Ovary (tissue), 9 donors: ENCODE measurements around the gene MAN1A2. TPM values are rescaled to one million over a fixed set of nuclear protein-coding genes. Genes with fewer than 3 reads are reported as not detected.
"Not testable (repeated sequence)": the region's sequence is repeated elsewhere in the genome, so short reads cannot be mapped to it uniquely, and the experiment has no call there.

Source experiments
- DNase-seq, 5 donors: peaks; one replicate each; pipeline ENCODE4 v3.0.0-alpha.2; 2019 to 2020
- H3K27ac ChIP-seq, 2 donors: fragments of 200-600 bp; one replicate each; pipeline versions ENCODE4 v1.5.1 to v1.8.0; 2019 to 2022
- H3K27me3 ChIP-seq: fragments of 200-600 bp; one replicate; pipeline ENCODE4 v1.8.0; 2022
- H3K36me3 ChIP-seq: fragments of 200-600 bp; sonication (generic); one replicate; pipeline ENCODE4 v1.5.1; 2019
- H3K4me1 ChIP-seq: one replicate; pipeline ENCODE4 v1.8.1; 2013; ENCODE audit warnings: mild to moderate bottlenecking, moderate library complexity; ENCODE audit not compliant: insufficient read depth
- H3K4me3 ChIP-seq: fragments of 200-600 bp; sonication (generic); one replicate; pipeline ENCODE4 v1.5.1; 2017
- H3K9me3 ChIP-seq, 2 donors: fragments of 200-600 bp in 1 of 2; sonication (generic) in 1 of 2; one replicate each; pipeline versions ENCODE4 v1.5.1 to v1.8.1; 2013 to 2019; ENCODE audit warnings: mild to moderate bottlenecking in 1 of 2, moderate library complexity in 1 of 2
- CTCF ChIP-seq, 3 donors: fragments of 450-650 bp in 2 of 3; fragments of 200-600 bp in 1 of 3; IDR thresholded peaks; one replicate each; pipeline versions ENCODE4 v1.5.1 to v1.8.0; 2016 to 2022; ENCODE audit warnings: antibody characterized with exemption in 3 of 3, mild to moderate bottlenecking in 1 of 3
- EP300 ChIP-seq: sonication (generic); formaldehyde crosslinking; IDR thresholded peaks from one replicate; pipeline ENCODE4 v1.6.1; 2017; ENCODE audit warnings: antibody characterized with exemption
- POLR2A ChIP-seq: fragments of 450-650 bp; IDR thresholded peaks from one replicate; pipeline ENCODE4 v1.6.1; 2017; ENCODE audit warnings: antibody characterized with exemption, mild to moderate bottlenecking, moderate library complexity
- WGBS, 3 donors: extraction: QIAGEN DNeasy Blood & Tissue Kit in 1 of 3; methylation state at CpG; one replicate each; pipeline versions ENCODE4 v1.1.5 to v1.1.7; 2013 to 2017; 5-methylcytosine and 5-hydroxymethylcytosine counted together
- intact Hi-C, 4 donors: fragments of 100-400 bp; cut with DNase I; formaldehyde crosslinking; loops; one replicate each; pipeline versions ENCODE4 v1.11.0 to v1.15.1; 2022 to 2023
- polyA plus RNA-seq, 2 donors: library from polyadenylated mRNA; stranded (reverse); fragments of 200-250 nt in 1 of 2; fragments of 350-450 nt in 1 of 2; fragmentation: Illumina TruSeq in 1 of 2; extraction: RNeasy Lipid Tissue Mini Kit (QIAGEN cat#74804) in 1 of 2; gene quantifications; one replicate each; pipeline ENCODE4 v1.2.3, GENCODE V29; 2013 to 2014
- total RNA-seq, 7 donors: library from RNA; depleted of rRNA in 2 of 7; stranded (reverse); fragments of >200 nt in 2 of 7; fragmentation: NEBNext Ultra II Directional in 3 of 7; extraction: Animal tissue kit (Norgen Biotek cat#: 25700) in 3 of 7; gene quantifications; one replicate each; pipeline versions ENCODE4 v1.1.0 to v1.2.4, GENCODE V29; 2016 to 2023
- donor health status: DM: no; HTN: no; CAD: no; lungs with moderate emphysema.
- donor health status: DM: no; HTN: no; CAD: no.
- donor health status: Bipolar disorder and iron deficiency.
- donor health status: DM: yes; HTN: yes; CAD: no.
- donor health status: DM: no; HTN: no; CAD: no.
- donor health status: DM: yes; HTN: yes; CAD: no.

Gene MAN1A2
- total and polyA plus RNA-seq, 9 donors: 9.3 to 59.9 (median 44.8) TPM

GRCh38 chr1:117467336-117467735, 100.1 kb downstream of the MAN1A2 start:
- no peaks in the 10 kb centered on the region for H3K9me3 ChIP-seq
- DNase-seq: no peak
- TF ChIP-seq POLR2A (no peak), CTCF (IDR thresholded peaks at IDR 0.05) (no peak), EP300 (no peak)
- no peaks in the 10 kb centered on the region for H3K27me3 ChIP-seq
- no peak overlapping the region for H3K27ac ChIP-seq
- intact Hi-C loops: no loop called here
- no peaks in the 10 kb centered on the region for H3K36me3 ChIP-seq
- no peak overlapping the region for H3K4me3 ChIP-seq
- WGBS, 3 donors: 22 to 46% (median 27%) methylated on average over 1 of the region's 1 CpG
- H3K4me1 ChIP-seq: no peaks in the 10 kb centered on the region

- intact Hi-C loops: no loop called here
- no peak for DNase-seq
- no peaks in the 10 kb centered on the region for H3K4me1 ChIP-seq
- no peaks in the 10 kb centered on the region for H3K27me3 ChIP-seq
- H3K27ac ChIP-seq: no peak overlapping the region
- H3K9me3 ChIP-seq: no peaks in the 10 kb centered on the region
- TF ChIP-seq POLR2A (no peak), CTCF (IDR thresholded peaks at IDR 0.05) (no peak), EP300 (no peak)
- H3K36me3 ChIP-seq: no peaks in the 10 kb centered on the region
- no peak overlapping the region for H3K4me3 ChIP-seq
These were observed 105.8 kb downstream of the MAN1A2 start for GRCh38 chr1:117473063-117473462.

- WGBS, 3 donors: 93 to 100% (median 100%) methylated on average over 2 of the region's 2 CpGs
- DNase-seq, intact Hi-C loops: not testable (repeated sequence)
These were observed 108.2 kb downstream of the MAN1A2 start for GRCh38 chr1:117475495-117475894.

GRCh38 chr1:117479086-117479485, 111.8 kb downstream of the MAN1A2 start:
- no peaks in the 10 kb centered on the region for H3K4me1 ChIP-seq
- H3K4me3 ChIP-seq: no peak overlapping the region
- H3K27me3 ChIP-seq: no peaks in the 10 kb centered on the region
- H3K36me3 ChIP-seq: no peaks in the 10 kb centered on the region
- DNase-seq: no peak
- TF ChIP-seq CTCF (IDR thresholded peaks at IDR 0.05) (no peak), EP300 (no peak), POLR2A (no peak)
- no peak overlapping the region for H3K27ac ChIP-seq
- intact Hi-C loops: no loop called here
- no peaks in the 10 kb centered on the region for H3K9me3 ChIP-seq

More at GRCh38 chr1:117475495-117475894, 108.2 kb downstream of the MAN1A2 start:
- not testable (repeated sequence) for H3K27me3 ChIP-seq, H3K9me3 ChIP-seq, H3K4me1 ChIP-seq, H3K4me3 ChIP-seq, H3K36me3 ChIP-seq, H3K27ac ChIP-seq

GRCh38 chr1:117481410-117481809, 114.2 kb downstream of the MAN1A2 start:
- Histone ChIP-seq H3K27me3 (no peaks in the 10 kb centered on the region), H3K27ac (no peak overlapping the region), H3K4me1 (no peaks in the 10 kb centered on the region), H3K36me3 (no peaks in the 10 kb centered on the region), H3K4me3 (no peak overlapping the region), H3K9me3 (no peaks in the 10 kb centered on the region)
- TF ChIP-seq CTCF (IDR thresholded peaks at IDR 0.05) (no peak), POLR2A (no peak), EP300 (no peak)
- no peak for DNase-seq
- 82 to 97% (median 86%) methylated on average over 1 of the region's 1 CpG for WGBS, 3 donors
- intact Hi-C loops: no loop called here
